Measurements from ENCODE around the gene FIG4.
"Not testable (repeated sequence)": the region's sequence is repeated elsewhere in the genome, so short reads cannot be mapped to it uniquely, and the experiment has no call there.

FIG4 gene

GRCh38 chr6:109702791-109703190 lies 11.7 kb downstream of the FIG4 start:
- DNase-seq (ENCODE audit: low read depth): no peak

DNA sequence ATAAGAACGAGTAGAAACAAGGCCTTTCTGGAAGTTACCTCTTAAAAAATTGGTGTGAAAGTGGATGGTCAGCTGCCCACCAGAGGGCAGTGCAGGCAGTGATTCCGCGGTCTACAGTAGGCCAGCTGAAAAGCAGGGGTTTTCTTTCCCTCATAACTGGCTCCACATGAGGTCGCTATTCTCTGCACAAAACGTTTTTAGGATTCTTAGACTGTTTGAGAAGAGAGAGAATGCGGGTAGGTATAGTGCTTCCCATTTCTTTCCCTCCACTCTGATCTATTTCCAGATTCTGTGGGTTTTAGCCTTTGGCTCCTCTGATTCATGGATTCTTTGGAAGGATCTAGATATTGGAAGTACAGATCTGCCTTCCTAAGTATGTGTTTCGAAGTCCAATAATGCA lies 14.2 kb downstream of the FIG4 start:
- DNase-seq (ENCODE audit: low read depth): peak; percentile 70

GRCh38 chr6:109706513-109706912 lies 15.4 kb downstream of the FIG4 start:
- DNase-seq (ENCODE audit: low read depth): no peak

- DNase-seq (ENCODE audit: low read depth): not testable (repeated sequence)
These were observed 17.0 kb downstream of the FIG4 start for GRCh38 chr6:109708099-109708498.

DNA sequence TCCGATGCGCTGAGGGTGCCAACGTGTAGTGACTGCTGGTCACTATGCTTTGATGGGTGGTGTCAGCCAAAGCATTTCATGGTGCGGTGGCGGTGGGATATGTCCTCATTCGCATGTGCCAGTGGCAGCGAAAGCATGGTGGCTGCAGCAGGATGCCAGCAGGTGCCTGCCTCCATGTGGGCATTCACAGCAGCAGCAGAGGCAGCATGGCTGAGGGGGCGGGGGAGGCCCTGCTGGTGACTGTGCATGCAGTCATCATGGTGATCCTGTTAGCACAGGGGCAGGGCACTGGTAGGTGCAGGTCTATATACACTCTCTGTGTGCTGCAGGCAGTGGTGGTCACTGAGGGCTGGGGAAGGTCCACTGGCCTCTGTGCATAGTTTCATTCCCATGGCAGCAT lies 22.0 kb downstream of the FIG4 start:
- no peak for DNase-seq (ENCODE audit: low read depth)

- no peak for DNase-seq (ENCODE audit: low read depth)
These were observed 23.1 kb downstream of the FIG4 start for GRCh38 chr6:109714166-109714565.

GRCh38 chr6:109714611-109715010 lies 23.5 kb downstream of the FIG4 start:
- no peak for DNase-seq (ENCODE audit: low read depth)

GRCh38 chr6:109715616-109716015 lies 24.5 kb downstream of the FIG4 start:
- DNase-seq (ENCODE audit: low read depth): no peak

GRCh38 chr6:109717971-109718370 lies 26.9 kb downstream of the FIG4 start:
- DNase-seq (ENCODE audit: low read depth): no peak

GRCh38 chr6:109718991-109719390 lies 27.9 kb downstream of the FIG4 start:
- no peak for DNase-seq (ENCODE audit: low read depth)

GRCh38 chr6:109720311-109720710 lies 29.2 kb downstream of the FIG4 start:
- no peak for DNase-seq (ENCODE audit: low read depth)

DNA sequence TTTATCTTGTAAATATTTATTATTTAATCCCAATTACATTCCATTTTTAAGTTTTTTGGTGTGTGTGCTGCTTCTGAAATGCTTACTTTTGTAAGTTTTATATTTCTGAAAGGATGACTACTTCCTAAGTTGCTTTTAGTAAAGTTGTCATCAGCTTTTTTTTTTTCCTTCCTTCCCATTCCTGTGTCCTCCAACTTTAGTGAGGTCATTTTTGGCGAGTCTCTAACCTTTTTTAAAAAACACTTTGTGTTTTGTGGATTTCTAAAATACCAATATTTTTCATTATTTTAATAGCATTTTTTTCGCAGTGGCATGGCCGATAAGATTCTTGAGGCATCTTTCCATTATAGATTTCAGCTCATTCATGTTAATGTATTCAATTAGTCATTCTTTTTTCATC lies 30.9 kb downstream of the FIG4 start:
- DNase-seq (ENCODE audit: low read depth): no peak

- DNase-seq (ENCODE audit: low read depth): no peak
These were observed 31.6 kb downstream of the FIG4 start for GRCh38 chr6:109722564-109723254.

DNA sequence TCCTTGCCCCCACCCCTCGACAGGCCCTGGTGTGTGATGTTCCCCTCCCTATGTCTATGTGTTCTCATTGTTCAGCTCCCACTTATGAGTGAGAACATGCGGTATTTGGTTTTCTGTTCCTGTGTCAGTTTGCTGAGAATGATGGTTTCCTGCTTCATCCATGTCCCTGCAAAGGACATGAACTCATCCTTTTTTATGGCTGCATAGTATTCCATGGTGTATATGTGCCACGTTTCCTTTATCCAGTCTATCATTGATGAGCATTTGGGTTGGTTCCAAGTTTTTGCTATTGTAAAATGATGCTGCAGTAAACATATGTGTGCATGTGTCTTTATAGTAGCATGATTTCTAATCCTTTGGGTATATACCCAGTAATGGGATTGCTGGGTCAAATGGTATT lies 34.2 kb downstream of the FIG4 start:
- not testable (repeated sequence) for DNase-seq (ENCODE audit: low read depth)

- no peak for DNase-seq (ENCODE audit: low read depth)
These were observed 45.4 kb downstream of the FIG4 start for GRCh38 chr6:109736273-109737025.

DNA sequence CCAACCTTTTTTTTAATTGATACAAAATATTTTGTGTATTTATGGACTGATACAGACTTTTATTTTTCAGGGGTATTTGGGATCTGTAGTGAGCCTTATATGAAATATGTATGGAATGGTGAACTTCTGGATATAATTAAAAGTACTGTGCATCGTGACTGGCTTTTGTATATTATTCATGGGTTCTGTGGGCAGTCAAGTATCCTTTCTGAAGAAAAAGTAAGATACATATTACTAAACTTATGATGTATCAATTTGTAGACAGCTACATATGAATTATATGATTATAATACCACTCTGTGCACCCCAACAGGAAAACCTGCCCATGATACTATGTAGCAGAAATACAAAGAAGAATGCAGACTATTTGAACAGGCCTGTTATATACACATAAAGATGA lies 47.2 kb downstream of the FIG4 start:
- DNase-seq (ENCODE audit: low read depth): no peak

GRCh38 chr6:109738667-109739066 lies 47.6 kb downstream of the FIG4 start:
- DNase-seq (ENCODE audit: low read depth): no peak

DNA sequence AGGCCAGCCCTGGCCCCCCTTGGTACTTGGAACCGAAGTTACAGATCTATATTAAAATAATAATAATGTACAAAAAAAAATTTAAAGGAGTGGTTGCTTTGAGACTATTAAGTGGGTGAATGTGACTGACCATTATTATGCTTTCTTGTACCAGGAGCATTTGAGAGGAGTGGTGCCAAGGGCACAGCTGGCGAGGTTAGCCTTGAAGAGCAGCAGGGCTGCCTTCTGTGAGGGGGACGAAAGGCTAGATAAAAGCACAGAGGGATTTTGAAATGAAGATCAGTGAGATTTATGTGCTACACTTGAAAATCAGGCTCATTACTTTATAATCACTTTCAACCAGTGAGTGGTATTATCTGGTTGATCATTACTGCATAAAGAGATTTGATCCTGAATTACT lies 48.6 kb downstream of the FIG4 start:
- DNase-seq (ENCODE audit: low read depth): no peak

GRCh38 chr6:109740787-109741186 lies 49.7 kb downstream of the FIG4 start:
- no peak for DNase-seq (ENCODE audit: low read depth)

GRCh38 chr6:109743739-109744138 lies 52.6 kb downstream of the FIG4 start:
- peak; percentile 46 for DNase-seq (ENCODE audit: low read depth)

- DNase-seq (ENCODE audit: low read depth): not testable (repeated sequence)
These were observed 53.7 kb downstream of the FIG4 start for GRCh38 chr6:109744779-109745178.

DNA sequence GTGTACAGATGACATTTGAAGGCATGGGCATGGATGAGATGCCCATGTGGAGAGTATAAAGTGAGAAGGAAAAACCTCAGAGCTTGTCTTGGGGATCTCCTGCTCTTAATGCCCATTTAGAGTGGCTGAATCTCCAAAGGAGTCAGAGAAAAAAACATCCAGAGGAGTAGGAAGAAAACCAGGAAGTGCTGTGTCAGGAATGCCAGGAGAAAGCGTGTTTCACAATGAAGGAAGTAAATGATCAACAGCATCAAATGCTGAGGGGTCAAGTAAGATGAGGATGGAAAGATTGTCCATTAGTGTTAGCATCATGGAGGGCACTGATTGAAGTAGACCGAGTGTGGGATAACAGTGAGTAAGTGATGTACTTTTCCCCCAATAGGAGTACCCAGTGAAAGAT lies 56.1 kb downstream of the FIG4 start:
- DNase-seq (ENCODE audit: low read depth): no peak

- no peak for DNase-seq (ENCODE audit: low read depth)
These were observed 68.2 kb downstream of the FIG4 start for GRCh38 chr6:109759098-109759955.
